ENCODE measurements around the gene RTF1.
"Not testable (repeated sequence)": the region's sequence is repeated elsewhere in the genome, so short reads cannot be mapped to it uniquely, and the experiment has no call there.

RTF1 gene

GRCh38 chr15:41416742-41417417 lies at the start of gene RTF1:
Gene RTF1 (plus strand): TSS chr15:41417095. CDS start chr15:41417116, 21 bp downstream.
- TF ChIP-seq CTCF (IDR thresholded peaks at IDR 0.05; ENCODE audit: low read depth, low read length, missing control alignments): no peak
- peak within 1 kb of the TSS; percentile 96 for H3K4me3 ChIP-seq (ENCODE audit: low read depth, low read length)
- peak; percentile 62 for DNase-seq (ENCODE audit: low read depth)

- DNase-seq (ENCODE audit: low read depth): no peak
- no peak for TF ChIP-seq CTCF (IDR thresholded peaks at IDR 0.05; ENCODE audit: low read depth, low read length, missing control alignments)
Observed at GRCh38 chr15:41367418-41367817, 49.5 kb upstream of the RTF1 start.

GRCh38 chr15:41377978-41378377 lies 38.9 kb upstream of the RTF1 start:
- TF ChIP-seq CTCF (IDR thresholded peaks at IDR 0.05; ENCODE audit: low read depth, low read length, missing control alignments): no peak
- DNase-seq (ENCODE audit: low read depth): no peak
- no peak overlapping the region for H3K4me3 ChIP-seq (ENCODE audit: low read depth, low read length)

More at GRCh38 chr15:41367418-41367817, 49.5 kb upstream of the RTF1 start:
- H3K4me3 ChIP-seq (ENCODE audit: low read depth, low read length): no peak overlapping the region

GRCh38 chr15:41383974-41384749 lies 32.7 kb upstream of the RTF1 start:
- DNase-seq (ENCODE audit: low read depth); H3K4me3 ChIP-seq (ENCODE audit: low read depth, low read length): not testable (repeated sequence)

- no peak overlapping the region for H3K4me3 ChIP-seq (ENCODE audit: low read depth, low read length)
- TF ChIP-seq CTCF (IDR thresholded peaks at IDR 0.05; ENCODE audit: low read depth, low read length, missing control alignments): no peak
- no peak for DNase-seq (ENCODE audit: low read depth)
Observed at GRCh38 chr15:41387646-41388045, 29.2 kb upstream of the RTF1 start.

GRCh38 chr15:41392659-41393058 lies 24.2 kb upstream of the RTF1 start:
- no peak for TF ChIP-seq CTCF (IDR thresholded peaks at IDR 0.05; ENCODE audit: low read depth, low read length, missing control alignments)
- no peak for DNase-seq (ENCODE audit: low read depth)
- H3K4me3 ChIP-seq (ENCODE audit: low read depth, low read length): no peak overlapping the region

GRCh38 chr15:41394924-41395323 lies 22.0 kb upstream of the RTF1 start:
- no peak for DNase-seq (ENCODE audit: low read depth)
- no peak overlapping the region for H3K4me3 ChIP-seq (ENCODE audit: low read depth, low read length)
- TF ChIP-seq CTCF (IDR thresholded peaks at IDR 0.05; ENCODE audit: low read depth, low read length, missing control alignments): no peak

Measured in GM12864 (cell line).